Esophagus (tissue), 2 donors: ENCODE data around the gene OR4D2. TPM values are rescaled to one million over a fixed set of nuclear protein-coding genes. Genes with fewer than 3 reads are reported as not detected.

Experiments
- H3K27ac ChIP-seq, 2 donors: one replicate each; pipeline ENCODE4 v1.5.1; 2013; ENCODE audit warnings: low read depth in 2 of 2, mild to moderate bottlenecking in 2 of 2, inconsistent platforms in 1 of 2, low read length in 1 of 2, moderate library complexity in 1 of 2
- H3K27me3 ChIP-seq, 2 donors: one replicate each; pipeline ENCODE4 v1.6.1; 2013; ENCODE audit warnings: low read length in 2 of 2, control low read depth in 1 of 2, mild to moderate bottlenecking in 1 of 2; ENCODE audit not compliant: insufficient read depth in 2 of 2, control insufficient read depth in 1 of 2
- H3K36me3 ChIP-seq, 2 donors: one replicate each; pipeline ENCODE4 v1.6.1; 2013; ENCODE audit warnings: low read length in 1 of 2; ENCODE audit not compliant: control insufficient read depth in 2 of 2, insufficient read depth in 2 of 2
- H3K4me1 ChIP-seq, 2 donors: one replicate each; pipeline ENCODE4 v1.6.1; 2013; ENCODE audit warnings: low read length in 1 of 2; ENCODE audit not compliant: control insufficient read depth in 2 of 2, insufficient read depth in 2 of 2
- H3K4me3 ChIP-seq, 2 donors: one replicate each; pipeline ENCODE4 v1.5.1; 2013; ENCODE audit warnings: low read length in 2 of 2, mild to moderate bottlenecking in 2 of 2, low read depth in 1 of 2, moderate library complexity in 1 of 2
- H3K9me3 ChIP-seq, 2 donors: one replicate each; pipeline ENCODE4 v1.6.1; 2013; ENCODE audit warnings: mild to moderate bottlenecking in 2 of 2, low read depth in 1 of 2, low read length in 1 of 2, moderate library complexity in 1 of 2; ENCODE audit not compliant: control insufficient read depth in 2 of 2, insufficient read depth in 1 of 2
- WGBS, 2 donors: extraction: QIAGEN DNeasy Blood & Tissue Kit; methylation state at CpG; one replicate each; pipeline ENCODE4 v1.1.7; 2013; 5-methylcytosine and 5-hydroxymethylcytosine counted together
- polyA plus RNA-seq, 2 donors: library from polyadenylated mRNA; stranded (reverse); fragments of 200-250 nt; gene quantifications; one replicate each; pipeline ENCODE4 v1.2.3, GENCODE V29; 2013
- donor health status: healthy with polysubstance abuse.
- donor health status: Bipolar disorder and iron deficiency.

The OR4D2 gene
- polyA plus RNA-seq, 2 donors, result not detected

GRCh38 chr17:58219789-58220183, 53.0 kb downstream of the OR4D2 start:
- no peaks in the 10 kb centered on the region for H3K4me1 ChIP-seq
- peak overlapping the region in 1 of 2 donors; percentile 87 for H3K4me3 ChIP-seq

More at GRCh38 chr17:58219789-58220183, 53.0 kb downstream of the OR4D2 start:
- no peak overlapping the region for H3K27ac ChIP-seq
- H3K9me3 ChIP-seq, result no peaks in the 10 kb centered on the region
- no peaks in the 10 kb centered on the region for H3K27me3 ChIP-seq
- WGBS, 2 donors, result 49 to 54% methylated on average over 7 of the region's 7 CpGs
- H3K36me3 ChIP-seq, result peaks cover under 1 to 2% of the 10 kb centered on the region in 2 donors

Other genes with a start within 250 kb of the OR4D2 start
- 10 to 100 TPM; 19.9 to 31.1 TPM for gene CUEDC1, start 211.6 kb upstream of the OR4D2 start, polyA plus RNA-seq
- 10 to 100 TPM in 1 of 2 donors, 1 to 10 TPM in 1; 8.8 to 10.6 TPM for gene VEZF1, start 178.7 kb upstream of the OR4D2 start, polyA plus RNA-seq
- gene SRSF1, start 159.7 kb upstream of the OR4D2 start, polyA plus RNA-seq, result 10 to 100 TPM; 80.7 to 91.7 TPM
- 10 to 100 TPM; 14.8 to 15.3 TPM for gene DYNLL2, start 83.6 kb upstream of the OR4D2 start, polyA plus RNA-seq
- under 1 TPM in 1 of 2 donors, not detected in 1; under 0.01 TPM for gene OR4D1, start 18.6 kb upstream of the OR4D2 start, polyA plus RNA-seq
- not detected for gene EPX, start 25.7 kb downstream of the OR4D2 start, polyA plus RNA-seq
- gene MKS1, start 52.3 kb downstream of the OR4D2 start, polyA plus RNA-seq, result 10 to 100 TPM in 1 of 2 donors, 1 to 10 TPM in 1; 7.8 to 10.2 TPM
- not detected for gene LPO, start 71.6 kb downstream of the OR4D2 start, polyA plus RNA-seq
- gene MPO, start 114.0 kb downstream of the OR4D2 start, polyA plus RNA-seq, result under 1 TPM in 1 of 2 donors, not detected in 1; 0.02 TPM
- 10 to 100 TPM in 1 of 2 donors, 1 to 10 TPM in 1; 7.3 to 14.9 TPM for gene TSPOAP1, start 161.8 kb downstream of the OR4D2 start, polyA plus RNA-seq
- gene SUPT4H1, start 185.2 kb downstream of the OR4D2 start, polyA plus RNA-seq, result 10 to 100 TPM; 39.9 to 80.8 TPM